HepG2 (cell line): ENCODE data around the gene TESK1. TPM values are rescaled to one million over a fixed set of nuclear protein-coding genes. Genes with fewer than 3 reads are reported as not detected.

Experiments
- CENPX ChIP-seq: sonication (generic); formaldehyde crosslinking; IDR thresholded peaks from 2 replicates; pipeline ENCODE4 v1.9.0; 2021; ENCODE audit warnings: mild to moderate bottlenecking, missing genetic modification reagents, moderate library complexity
- FOXA1 ChIP-seq, 2 experiments: fragments of 450-650 bp in 1 of 2; sonication (generic) in 1 of 2; formaldehyde crosslinking in 1 of 2; IDR thresholded peaks; 2 replicates each; pipeline versions ENCODE4 v1.4.0 to v1.6.1; 2016 to 2020; ENCODE audit warnings: missing genetic modification reagents in 1 of 2
- GATAD1 ChIP-seq: IDR thresholded peaks from 2 replicates; pipeline ENCODE4 v1.6.1; 2016; ENCODE audit warnings: missing genetic modification reagents, missing compliant biosample characterization
- GATAD2A ChIP-seq: IDR thresholded peaks from 2 replicates; pipeline ENCODE4 v1.6.1; 2016
- GTF2F1 ChIP-seq: fragments of 150-350 bp; IDR thresholded peaks from 2 replicates; pipeline ENCODE4 v1.6.1; 2014; ENCODE audit warnings: low read length
- IRF2 ChIP-seq: IDR thresholded peaks from 2 replicates; pipeline ENCODE4 v1.6.1; 2018; ENCODE audit warnings: missing genetic modification reagents, missing compliant biosample characterization
- ISX ChIP-seq: sonication (generic); formaldehyde crosslinking; conservative IDR thresholded peaks from 2 replicates; pipeline ENCODE4 v1.5.0; 2020; ENCODE audit warnings: missing genetic modification reagents
- KDM2A ChIP-seq: sonication (generic); formaldehyde crosslinking; IDR thresholded peaks from 2 replicates; pipeline ENCODE4 v1.4.0; 2020; ENCODE audit warnings: low read depth, missing genetic modification reagents, borderline replicate concordance
- KLF15 ChIP-seq: sonication (generic); formaldehyde crosslinking; IDR thresholded peaks from 2 replicates; pipeline ENCODE4 v1.8.1; 2023; ENCODE audit warnings: borderline replicate concordance, mild to moderate bottlenecking, inconsistent platforms, missing genetic modification reagents, mixed read lengths
- MED1 ChIP-seq: sonication (generic); formaldehyde crosslinking; IDR thresholded peaks from 2 replicates; pipeline ENCODE4 v1.4.0; 2020; ENCODE audit warnings: missing genetic modification reagents
- NONO ChIP-seq, 2 experiments: fragments of 450-650 bp in 1 of 2; sonication (generic) in 1 of 2; formaldehyde crosslinking in 1 of 2; IDR thresholded peaks in 1 of 2; conservative IDR thresholded peaks in 1 of 2; 2 replicates each; pipeline versions ENCODE4 v1.6.1 to v1.8.0; 2017 to 2022; ENCODE audit warnings: mild to moderate bottlenecking in 1 of 2, missing genetic modification reagents in 1 of 2, moderate library complexity in 1 of 2
- PHB2 ChIP-seq: fragments of 450-650 bp; IDR thresholded peaks from 2 replicates; pipeline ENCODE4 v1.6.1; 2018; ENCODE audit not compliant: partially characterized antibody
- POLR2A ChIP-seq, 2 experiments: IDR thresholded peaks; 2 replicates each; pipeline ENCODE4 v1.6.1; 2011; ENCODE audit warnings: low read depth in 2 of 2, low read length in 2 of 2, mild to moderate bottlenecking in 1 of 2, moderate library complexity in 1 of 2; ENCODE audit not compliant: insufficient read depth in 1 of 2
- RARA ChIP-seq: IDR thresholded peaks from 2 replicates; pipeline ENCODE4 v1.6.1; 2016; ENCODE audit warnings: missing genetic modification reagents, missing compliant biosample characterization
- SOX6 ChIP-seq, 2 experiments: fragments of 450-650 bp in 1 of 2; sonication (generic) in 1 of 2; formaldehyde crosslinking in 1 of 2; IDR thresholded peaks; 2 replicates each; pipeline versions ENCODE4 v1.4.0 to v1.6.1; 2017 to 2020; ENCODE audit warnings: antibody characterized with exemption in 1 of 2, mild to moderate bottlenecking in 1 of 2, missing genetic modification reagents in 1 of 2
- SP1 ChIP-seq, 2 experiments: fragments of 450-650 bp in 1 of 2; sonication (generic) in 1 of 2; formaldehyde crosslinking in 1 of 2; IDR thresholded peaks; 2 replicates each; pipeline versions ENCODE4 v1.4.0 to v1.6.1; 2016 to 2020; ENCODE audit warnings: missing genetic modification reagents in 1 of 2
- TBX2 ChIP-seq: sonication (generic); formaldehyde crosslinking; IDR thresholded peaks from 2 replicates; pipeline ENCODE4 v1.5.0; 2020; ENCODE audit warnings: missing genetic modification reagents, mild to moderate bottlenecking, borderline replicate concordance
- XRCC5 ChIP-seq: fragments of 200-400 bp; formaldehyde crosslinking; optimal IDR thresholded peaks from 2 replicates; pipeline ENCODE3; 2017; ENCODE audit warnings: mild to moderate bottlenecking, low read length
- ZBTB7A ChIP-seq: sonication (generic); formaldehyde crosslinking; IDR thresholded peaks from 2 replicates; pipeline ENCODE4 v1.8.0; 2022; ENCODE audit warnings: mild to moderate bottlenecking, missing genetic modification reagents
- ZFP36L2 ChIP-seq: sonication (generic); formaldehyde crosslinking; IDR thresholded peaks from 2 replicates; pipeline ENCODE4 v1.4.0; 2020; ENCODE audit warnings: missing genetic modification reagents
- ZFX ChIP-seq: sonication (generic); formaldehyde crosslinking; IDR thresholded peaks from 2 replicates; pipeline ENCODE4 v1.4.0; 2020; ENCODE audit warnings: mild to moderate bottlenecking, low read depth, missing genetic modification reagents, moderate library complexity
- ZNF430 ChIP-seq: sonication (generic); formaldehyde crosslinking; IDR thresholded peaks from 2 replicates; pipeline ENCODE4 v1.9.0; 2021; ENCODE audit warnings: mild to moderate bottlenecking, missing genetic modification reagents
- ZNF549 ChIP-seq: sonication (generic); formaldehyde crosslinking; IDR thresholded peaks from 2 replicates; pipeline ENCODE4 v1.5.0; 2020; ENCODE audit warnings: missing genetic modification reagents
- ZNF563 ChIP-seq: sonication (generic); formaldehyde crosslinking; IDR thresholded peaks from 2 replicates; pipeline ENCODE4 v1.8.0; 2022; ENCODE audit warnings: mild to moderate bottlenecking, moderate library complexity, missing genetic modification reagents
- ZNF7 ChIP-seq: IDR thresholded peaks from 2 replicates; pipeline ENCODE4 v1.6.1; 2016; ENCODE audit warnings: missing biosample characterization, missing genetic modification reagents
- ZNF792 ChIP-seq: IDR thresholded peaks from 2 replicates; pipeline ENCODE4 v1.6.1; 2016
- polyA plus RNA-seq, 8 experiments: library from polyadenylated mRNA; depleted of rRNA in 3 of 8; stranded (reverse) in 7 of 8; unstranded in 1 of 8; fragments of >200 nt; fragmentation: Illumina TruSeq in 4 of 8; extraction: Trizol in 4 of 8; gene quantifications; 2 replicates each; pipeline versions ENCODE4 v1.2.1 to v1.2.3, GENCODE V29; 2011 to 2016; ENCODE audit warnings: low read depth in 4 of 8, missing spikeins in 1 of 8, mixed read lengths in 1 of 8; ENCODE audit not compliant: insufficient read depth in 1 of 8
- total RNA-seq, 5 experiments: library from RNA; depleted of rRNA; stranded (reverse); fragments of >200 nt; fragmentation: Illumina TruSeq; extraction: Trizol; gene quantifications; 2 replicates each; pipeline ENCODE4 v1.2.3, GENCODE V29; 2016; ENCODE audit warnings: low read depth in 1 of 5
- TF ChIP-seq, protein P1 (sequence below): sonication (generic); formaldehyde crosslinking; conservative IDR thresholded peaks from 2 replicates; pipeline ENCODE4 v1.4.0; 2020; ENCODE audit warnings: missing genetic modification reagents
- TF ChIP-seq, protein P2 (sequence below): sonication (generic); formaldehyde crosslinking; IDR thresholded peaks from 2 replicates; pipeline ENCODE4 v1.5.1; 2020; ENCODE audit warnings: mild to moderate bottlenecking, moderate library complexity, missing genetic modification reagents
- TF ChIP-seq, protein P3 (sequence below): IDR thresholded peaks from 2 replicates; pipeline ENCODE4 v1.6.1; 2016; ENCODE audit warnings: low read depth, borderline replicate concordance
- TF ChIP-seq, protein P4 (sequence below): sonication (generic); formaldehyde crosslinking; IDR thresholded peaks from 2 replicates; pipeline ENCODE4 v1.9.0; 2021; ENCODE audit warnings: missing genetic modification reagents, mild to moderate bottlenecking, borderline replicate concordance

TESK1 gene
- total and polyA plus RNA-seq, 2 of the 13 experiments (the other 11 are each of a cell fraction or from before 2014, with no cell fraction given) = 7.3 to 13.6 TPM

DNA sequence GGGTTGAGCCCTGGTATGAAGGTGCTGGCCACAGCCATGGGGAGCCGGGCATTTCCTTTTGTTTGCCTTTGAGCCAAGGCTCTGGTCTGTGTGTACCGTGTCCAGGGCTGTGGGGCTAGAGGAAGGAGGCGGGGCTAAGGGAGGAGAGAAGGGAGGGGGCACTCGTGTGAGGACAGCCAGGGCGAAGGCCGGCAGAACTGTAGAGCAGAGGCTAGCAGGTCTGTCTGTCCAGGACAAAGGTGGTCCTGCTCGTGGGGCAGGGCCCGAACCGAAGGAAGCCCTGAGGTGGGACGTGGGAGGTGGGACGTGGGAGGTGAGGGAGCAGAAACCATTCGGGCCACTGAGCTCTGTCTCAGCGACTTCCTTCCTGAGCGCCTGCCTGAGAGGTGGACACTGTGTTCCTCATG lies 41.3 kb upstream of the TESK1 start (continued):
- TF ChIP-seq IRF2 (CRISPR knock-in tag) (0 out of 2 replicates have a peak, but pooled peaks have one; percentile 40), KDM2A (peak; percentile 18; the same call in 1 of the 2 replicates), TBX2 (CRISPR knock-in tag) (no peak), SOX6 (IDR thresholded peaks at IDR 0.05) (no peak), SOX6 (CRISPR knock-in tag; IDR thresholded peaks at IDR 0.05) (0 out of 2 replicates have a peak, but pooled peaks have one; percentile 19), GTF2F1 (no peak), ZNF563 (no peak), ZBTB7A (CRISPR knock-in tag) (no peak), POLR2A (IDR thresholded peaks at IDR 0.05; ENCODE audit: insufficient read depth in 1 of 2, low read depth in 2 of 2, low read length in 2 of 2) (no peak), RARA (CRISPR knock-in tag) (no peak), ISX (CRISPR knock-in tag) (no peak), GATAD1 (CRISPR knock-in tag) (0 out of 2 replicates have a peak, but pooled peaks have one; percentile 11), NONO (IDR thresholded peaks at IDR 0.05) (no peak), NONO (CRISPR knock-in tag; conservative IDR thresholded peaks at IDR 0.05) (no peak), ZNF549 (CRISPR knock-in tag) (no peak), ZNF792 (CRISPR knock-in tag) (no peak), KLF15 (CRISPR knock-in tag) (no peak), MED1 (no peak), XRCC5 (peak; percentile 39), SP1 (IDR thresholded peaks at IDR 0.05) (no peak), SP1 (CRISPR knock-in tag; IDR thresholded peaks at IDR 0.05) (no peak), PHB2 (no peak), ZNF7 (CRISPR knock-in tag) (no peak), CENPX (CRISPR knock-in tag) (no peak), FOXA1 (IDR thresholded peaks at IDR 0.05) (no peak), FOXA1 (CRISPR knock-in tag; IDR thresholded peaks at IDR 0.05) (peak; percentile 46; the same call in 1 of the 2 replicates), ZNF430 (CRISPR knock-in tag) (no peak), ZFP36L2 (CRISPR knock-in tag) (no peak), GATAD2A (CRISPR knock-in tag) (peak; percentile 52), ZFX (CRISPR knock-in tag) (peak; percentile 20; the same call in 1 of the 2 replicates)
- TF ChIP-seq, protein P1, sequence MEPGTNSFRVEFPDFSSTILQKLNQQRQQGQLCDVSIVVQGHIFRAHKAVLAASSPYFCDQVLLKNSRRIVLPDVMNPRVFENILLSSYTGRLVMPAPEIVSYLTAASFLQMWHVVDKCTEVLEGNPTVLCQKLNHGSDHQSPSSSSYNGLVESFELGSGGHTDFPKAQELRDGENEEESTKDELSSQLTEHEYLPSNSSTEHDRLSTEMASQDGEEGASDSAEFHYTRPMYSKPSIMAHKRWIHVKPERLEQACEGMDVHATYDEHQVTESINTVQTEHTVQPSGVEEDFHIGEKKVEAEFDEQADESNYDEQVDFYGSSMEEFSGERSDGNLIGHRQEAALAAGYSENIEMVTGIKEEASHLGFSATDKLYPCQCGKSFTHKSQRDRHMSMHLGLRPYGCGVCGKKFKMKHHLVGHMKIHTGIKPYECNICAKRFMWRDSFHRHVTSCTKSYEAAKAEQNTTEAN (CRISPR knock-in tag) = no peak
- TF ChIP-seq, protein P2, sequence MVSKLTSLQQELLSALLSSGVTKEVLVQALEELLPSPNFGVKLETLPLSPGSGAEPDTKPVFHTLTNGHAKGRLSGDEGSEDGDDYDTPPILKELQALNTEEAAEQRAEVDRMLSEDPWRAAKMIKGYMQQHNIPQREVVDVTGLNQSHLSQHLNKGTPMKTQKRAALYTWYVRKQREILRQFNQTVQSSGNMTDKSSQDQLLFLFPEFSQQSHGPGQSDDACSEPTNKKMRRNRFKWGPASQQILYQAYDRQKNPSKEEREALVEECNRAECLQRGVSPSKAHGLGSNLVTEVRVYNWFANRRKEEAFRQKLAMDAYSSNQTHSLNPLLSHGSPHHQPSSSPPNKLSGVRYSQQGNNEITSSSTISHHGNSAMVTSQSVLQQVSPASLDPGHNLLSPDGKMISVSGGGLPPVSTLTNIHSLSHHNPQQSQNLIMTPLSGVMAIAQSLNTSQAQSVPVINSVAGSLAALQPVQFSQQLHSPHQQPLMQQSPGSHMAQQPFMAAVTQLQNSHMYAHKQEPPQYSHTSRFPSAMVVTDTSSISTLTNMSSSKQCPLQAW (CRISPR knock-in tag) = peak; percentile 49; the same call in 1 of the 2 replicates
- TF ChIP-seq, protein P3, sequence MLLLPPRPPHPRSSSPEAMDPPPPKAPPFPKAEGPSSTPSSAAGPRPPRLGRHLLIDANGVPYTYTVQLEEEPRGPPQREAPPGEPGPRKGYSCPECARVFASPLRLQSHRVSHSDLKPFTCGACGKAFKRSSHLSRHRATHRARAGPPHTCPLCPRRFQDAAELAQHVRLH (CRISPR knock-in tag) = no peak
- TF ChIP-seq, protein P4, sequence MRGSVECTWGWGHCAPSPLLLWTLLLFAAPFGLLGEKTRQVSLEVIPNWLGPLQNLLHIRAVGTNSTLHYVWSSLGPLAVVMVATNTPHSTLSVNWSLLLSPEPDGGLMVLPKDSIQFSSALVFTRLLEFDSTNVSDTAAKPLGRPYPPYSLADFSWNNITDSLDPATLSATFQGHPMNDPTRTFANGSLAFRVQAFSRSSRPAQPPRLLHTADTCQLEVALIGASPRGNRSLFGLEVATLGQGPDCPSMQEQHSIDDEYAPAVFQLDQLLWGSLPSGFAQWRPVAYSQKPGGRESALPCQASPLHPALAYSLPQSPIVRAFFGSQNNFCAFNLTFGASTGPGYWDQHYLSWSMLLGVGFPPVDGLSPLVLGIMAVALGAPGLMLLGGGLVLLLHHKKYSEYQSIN (CRISPR knock-in tag) = no peak
